GM13977 (cell line): ENCODE results near the gene CHST8.

Experiments
- DNase-seq: peaks from one replicate; pipeline ENCODE4 v3.0.0; 2012; ENCODE audit warnings: low spot score
- in situ Hi-C: fragments of 300-500 bp; cut with MboI; formaldehyde crosslinking; loops from one replicate; pipeline ENCODE4 v1.12.0; 2022; ENCODE audit warnings: low sequenced_read_pairs, low pct_unique_long_range_greater_than_20kb, mixed read lengths, inconsistent platforms; ENCODE audit not compliant: unreplicated experiment
- TF ChIP-seq, protein P1 (sequence below): IDR thresholded peaks from 2 replicates; pipeline ENCODE4 v1.5.1; 2012; ENCODE audit warnings: mild to moderate bottlenecking, control low read depth; ENCODE audit not compliant: insufficient read depth; ENCODE audit errors: extremely low read depth, missing control alignments

Gene CHST8

DNA sequence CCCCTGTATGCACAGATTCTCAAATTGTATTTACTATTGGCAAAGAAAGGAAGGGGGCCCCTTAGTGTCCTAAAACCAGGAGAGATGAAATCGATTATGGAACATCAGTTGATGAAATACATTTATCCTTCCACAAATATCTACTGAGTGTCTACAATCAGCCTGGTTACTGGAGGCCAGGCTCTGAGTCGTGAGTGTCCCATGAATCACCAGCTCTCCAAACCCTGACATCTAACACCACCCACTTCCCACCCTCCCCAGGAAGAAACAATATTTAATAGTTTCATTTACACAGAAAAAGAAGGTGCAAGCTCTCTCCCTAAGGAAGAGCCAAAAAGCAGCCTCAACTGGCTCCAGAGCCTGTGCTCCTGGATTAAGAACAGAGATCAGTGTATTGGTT is 200.1 kb downstream of the CHST8 start:
- DNase-seq: peak; percentile 5
- in situ Hi-C loops: no loop called here
- TF ChIP-seq, protein P1, sequence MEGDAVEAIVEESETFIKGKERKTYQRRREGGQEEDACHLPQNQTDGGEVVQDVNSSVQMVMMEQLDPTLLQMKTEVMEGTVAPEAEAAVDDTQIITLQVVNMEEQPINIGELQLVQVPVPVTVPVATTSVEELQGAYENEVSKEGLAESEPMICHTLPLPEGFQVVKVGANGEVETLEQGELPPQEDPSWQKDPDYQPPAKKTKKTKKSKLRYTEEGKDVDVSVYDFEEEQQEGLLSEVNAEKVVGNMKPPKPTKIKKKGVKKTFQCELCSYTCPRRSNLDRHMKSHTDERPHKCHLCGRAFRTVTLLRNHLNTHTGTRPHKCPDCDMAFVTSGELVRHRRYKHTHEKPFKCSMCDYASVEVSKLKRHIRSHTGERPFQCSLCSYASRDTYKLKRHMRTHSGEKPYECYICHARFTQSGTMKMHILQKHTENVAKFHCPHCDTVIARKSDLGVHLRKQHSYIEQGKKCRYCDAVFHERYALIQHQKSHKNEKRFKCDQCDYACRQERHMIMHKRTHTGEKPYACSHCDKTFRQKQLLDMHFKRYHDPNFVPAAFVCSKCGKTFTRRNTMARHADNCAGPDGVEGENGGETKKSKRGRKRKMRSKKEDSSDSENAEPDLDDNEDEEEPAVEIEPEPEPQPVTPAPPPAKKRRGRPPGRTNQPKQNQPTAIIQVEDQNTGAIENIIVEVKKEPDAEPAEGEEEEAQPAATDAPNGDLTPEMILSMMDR: no peak
